GM12872 (cell line): Measurements from ENCODE around the gene WNT6.

Experiments
- CTCF ChIP-seq: IDR thresholded peaks from 3 replicates; pipeline ENCODE4 v1.5.1; 2011; ENCODE audit warnings: low read depth, mild to moderate bottlenecking, low read length, moderate library complexity; ENCODE audit not compliant: insufficient read depth

WNT6 gene

GRCh38 chr2:218855305-218856166 is 4.1 kb upstream of the WNT6 start:
- no peak for TF ChIP-seq CTCF

DNA sequence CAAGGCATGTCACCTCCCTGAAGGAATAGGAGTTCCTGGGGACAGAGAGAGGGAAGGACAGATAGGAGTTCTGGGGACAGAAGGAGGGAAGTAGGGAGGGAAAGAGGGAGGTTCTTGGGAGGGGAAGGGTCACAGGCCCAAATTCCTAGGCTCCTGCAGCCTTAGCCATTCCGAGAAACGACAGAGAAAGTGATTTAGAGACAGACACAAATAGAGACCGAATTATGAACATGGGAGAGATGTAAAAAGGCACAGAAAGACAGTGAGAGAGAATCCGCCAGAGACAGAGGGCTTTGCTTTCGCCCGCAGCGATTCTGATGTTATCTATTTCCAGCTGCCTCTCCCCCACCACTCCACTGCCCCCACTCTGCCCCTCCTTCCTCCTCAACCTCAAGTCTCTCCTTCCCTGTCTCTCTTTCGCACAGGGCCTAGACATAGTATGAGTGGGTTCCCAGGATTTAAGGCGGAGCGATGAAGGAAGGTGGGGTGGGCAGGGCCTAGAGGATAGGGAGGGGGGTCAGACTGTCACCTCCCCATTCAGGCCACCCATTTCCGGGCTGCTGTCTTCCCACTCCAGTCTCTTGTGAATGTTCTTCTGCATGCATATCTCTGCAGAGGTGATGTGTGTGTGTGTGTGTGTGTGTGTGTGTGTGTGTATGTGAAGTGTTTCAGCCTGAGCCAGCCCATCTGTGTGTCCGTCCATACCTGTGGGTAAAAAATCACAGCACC is 3.3 kb upstream of the WNT6 start:
- no peak for TF ChIP-seq CTCF

- no peak for TF ChIP-seq CTCF
These were observed 2.7 kb upstream of the WNT6 start for GRCh38 chr2:218856896-218857243.

GRCh38 chr2:218857371-218858137 is 2.1 kb upstream of the WNT6 start:
- no peak for TF ChIP-seq CTCF

GRCh38 chr2:218858138-218858445 is 1.5 kb upstream of the WNT6 start:
- no peak for TF ChIP-seq CTCF

- TF ChIP-seq CTCF = no peak
These were observed 692 bp upstream of the WNT6 start for GRCh38 chr2:218858671-218859555.
